Pulmonary artery endothelial cell (primary cell): Measurements from ENCODE around the gene ZNF766. TPM values are rescaled to one million over a fixed set of nuclear protein-coding genes. Genes with fewer than 3 reads are reported as not detected.
"Not testable (repeated sequence)": the region's sequence is repeated elsewhere in the genome, so short reads cannot be mapped to it uniquely, and the experiment has no call there.

Experiments
- DNase-seq: peaks from one replicate; pipeline ENCODE4 v3.0.0-alpha.2; 2011; ENCODE audit warnings: low read depth, low spot score
- total RNA-seq: library from RNA; depleted of rRNA; stranded (reverse); fragments of >200 nt; gene quantifications from 2 replicates; pipeline ENCODE4 v1.2.3, GENCODE V29; 2014

ZNF766 gene
- total RNA-seq, 1 donor from 2014 or later, result 9.1 TPM

DNA sequence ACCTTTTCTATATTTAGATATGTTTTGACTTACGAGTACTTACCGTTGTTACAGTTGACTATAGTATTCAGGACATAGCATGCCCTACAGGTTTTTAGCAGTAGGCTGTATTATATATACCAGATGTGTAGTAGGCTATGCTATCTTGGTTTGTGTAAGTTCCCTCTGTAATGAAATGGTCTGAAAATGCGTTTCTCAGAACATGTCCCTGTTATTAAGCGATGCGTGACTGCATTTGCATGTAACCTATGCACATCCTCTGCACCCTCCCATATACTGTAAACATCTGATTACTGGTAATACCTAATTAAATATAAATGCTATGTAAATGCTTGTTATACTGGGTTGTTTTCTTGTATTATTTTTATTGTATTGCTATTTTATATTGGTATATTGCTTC is 6.6 kb downstream of the ZNF766 start:
- DNase-seq, result no peak

DNA sequence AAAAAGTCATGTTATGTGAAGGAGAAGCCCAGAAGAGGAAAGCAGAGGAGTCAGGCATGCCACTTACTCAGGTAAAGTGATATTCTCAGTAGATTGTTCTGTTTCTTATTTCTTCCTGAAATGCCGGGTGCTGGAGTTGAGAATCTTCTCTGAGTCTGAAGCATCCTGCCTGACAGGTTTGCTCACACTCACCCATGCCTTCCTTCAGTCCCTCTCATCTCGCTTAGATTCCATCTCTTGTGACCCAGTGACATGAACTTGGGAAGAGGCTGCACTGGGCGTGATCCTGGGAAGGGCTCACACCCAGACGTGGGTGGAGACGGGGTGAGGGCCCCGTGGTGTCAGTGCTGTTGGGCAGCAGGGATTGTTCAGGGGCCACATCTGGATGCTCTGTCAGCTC is 8.1 kb downstream of the ZNF766 start:
- DNase-seq, result no peak

DNA sequence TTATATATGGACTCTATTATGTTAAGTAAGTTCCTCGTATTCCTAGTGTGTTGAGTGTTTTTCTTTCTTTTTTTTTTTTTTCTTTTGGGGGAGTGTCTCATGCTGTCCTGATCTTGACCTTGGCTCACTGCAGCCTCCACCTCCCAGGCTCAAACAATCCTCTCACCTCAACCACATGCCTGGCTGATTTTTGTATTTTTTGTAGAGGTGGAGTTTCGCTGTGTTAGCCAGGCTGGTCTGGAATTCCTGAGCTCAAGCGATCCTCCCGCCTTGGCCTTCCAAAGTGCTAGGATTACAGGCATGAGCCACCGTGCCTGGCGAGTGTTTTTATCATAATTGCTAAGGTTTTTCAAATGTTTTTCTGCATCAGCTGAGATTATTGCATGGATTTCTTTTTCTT is 16.9 kb downstream of the ZNF766 start:
- no peak for DNase-seq

DNA sequence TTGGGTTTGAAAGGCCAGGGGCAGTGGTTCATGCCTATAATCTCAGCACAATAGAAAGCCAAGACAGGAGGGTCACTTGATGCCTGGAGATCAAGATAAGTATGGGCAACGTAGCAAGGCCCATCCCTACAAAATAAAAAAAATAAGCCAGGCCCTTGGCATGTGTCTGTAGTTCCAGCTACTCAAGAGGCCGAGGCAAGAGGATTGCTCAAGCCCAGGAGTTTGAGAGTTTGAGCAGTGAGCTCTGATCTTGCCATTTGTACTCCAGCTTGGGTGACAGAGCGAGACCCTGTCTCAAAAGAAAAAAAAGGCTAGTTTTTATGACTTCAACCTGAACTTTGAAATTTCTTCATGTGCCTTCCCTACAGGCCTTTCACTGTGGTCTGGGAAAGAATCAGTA is 22.4 kb downstream of the ZNF766 start:
- DNase-seq, result no peak

DNA sequence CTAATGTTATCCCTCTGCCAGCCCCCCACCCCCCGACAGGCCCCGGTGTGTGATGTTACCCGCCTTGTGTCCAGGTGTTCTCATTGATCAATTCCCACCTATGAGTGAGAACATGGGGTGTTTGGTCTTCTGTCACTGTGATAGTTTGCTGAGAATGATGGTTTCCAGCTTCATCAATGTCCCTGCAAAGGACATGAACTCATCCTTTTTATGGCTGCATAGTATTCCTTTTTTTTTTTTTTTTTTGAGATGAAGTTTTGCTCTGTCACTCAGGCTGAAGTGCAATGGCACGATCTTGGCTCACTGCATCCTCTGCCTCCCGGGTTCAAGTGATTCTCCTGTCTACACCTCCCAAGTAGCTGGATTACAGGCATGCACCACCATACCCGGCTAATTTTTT is 23.6 kb downstream of the ZNF766 start:
- not testable (repeated sequence) for DNase-seq

DNA sequence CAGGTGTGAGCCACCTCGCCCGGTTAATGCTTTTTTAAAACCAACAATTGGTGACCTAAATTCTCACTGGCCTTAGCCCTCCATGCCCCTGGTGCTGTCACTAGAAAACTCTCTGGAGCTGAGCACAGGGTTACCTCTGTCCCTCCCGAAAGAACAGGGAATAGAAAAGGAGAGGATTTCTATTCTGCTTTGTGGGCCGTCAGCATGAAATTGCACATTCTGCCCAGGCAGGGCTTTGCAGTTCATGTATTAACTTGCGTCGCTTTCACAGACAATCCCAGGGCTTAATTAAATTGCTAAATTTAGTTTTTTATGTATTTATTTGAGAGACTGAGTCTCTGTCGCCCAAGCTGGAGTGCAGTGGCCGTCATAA is 27.0 kb downstream of the ZNF766 start:
- DNase-seq, result no peak

DNA sequence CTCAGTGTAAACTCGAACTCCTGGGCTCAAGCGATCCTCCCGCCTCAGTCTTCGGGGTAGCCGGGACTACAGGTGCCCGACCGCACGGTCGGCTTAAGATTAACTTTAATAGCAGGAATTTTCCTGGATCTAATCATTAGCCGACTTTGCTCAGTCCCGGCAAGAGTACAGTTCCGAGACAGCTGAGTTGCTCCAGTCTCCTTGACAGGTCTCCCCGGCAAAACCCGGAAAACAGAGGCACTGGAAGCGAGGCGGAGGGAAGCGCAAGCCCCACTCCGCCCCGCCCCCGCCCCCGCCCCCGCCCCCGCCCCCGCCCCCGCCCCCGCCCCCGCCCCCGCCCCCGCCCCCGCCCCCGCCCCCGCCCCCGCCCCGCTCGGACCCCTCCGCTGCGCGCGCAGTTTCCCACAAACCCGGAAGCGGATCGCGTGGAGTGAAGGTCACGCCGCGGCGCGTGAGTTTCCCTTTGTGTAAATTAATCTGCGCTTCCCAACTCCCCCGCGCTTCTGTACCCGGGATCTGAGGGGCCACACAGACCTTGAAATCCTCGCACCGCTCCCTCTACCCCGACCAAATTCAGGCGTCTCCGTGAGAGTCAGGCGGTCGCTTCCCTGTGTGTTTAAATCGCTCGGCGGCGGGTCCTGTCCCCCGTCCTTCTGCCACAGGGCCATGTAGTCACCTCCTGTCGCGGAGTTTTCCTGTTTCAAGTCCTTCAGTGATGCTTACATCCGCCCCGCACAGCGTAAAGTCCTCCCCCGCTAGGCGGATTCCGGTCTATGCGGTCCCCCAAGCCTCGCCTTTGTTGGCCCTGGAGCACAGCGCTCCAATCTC is 27.6 kb downstream of the ZNF766 start, which contains the start of gene ZNF480:
ZNF480 (plus strand) TSS at position 397 of the 828 bp plus-strand sequence. CDS start 3,244 bp downstream, outside the sequence.
- peak; percentile 24 for DNase-seq

DNA sequence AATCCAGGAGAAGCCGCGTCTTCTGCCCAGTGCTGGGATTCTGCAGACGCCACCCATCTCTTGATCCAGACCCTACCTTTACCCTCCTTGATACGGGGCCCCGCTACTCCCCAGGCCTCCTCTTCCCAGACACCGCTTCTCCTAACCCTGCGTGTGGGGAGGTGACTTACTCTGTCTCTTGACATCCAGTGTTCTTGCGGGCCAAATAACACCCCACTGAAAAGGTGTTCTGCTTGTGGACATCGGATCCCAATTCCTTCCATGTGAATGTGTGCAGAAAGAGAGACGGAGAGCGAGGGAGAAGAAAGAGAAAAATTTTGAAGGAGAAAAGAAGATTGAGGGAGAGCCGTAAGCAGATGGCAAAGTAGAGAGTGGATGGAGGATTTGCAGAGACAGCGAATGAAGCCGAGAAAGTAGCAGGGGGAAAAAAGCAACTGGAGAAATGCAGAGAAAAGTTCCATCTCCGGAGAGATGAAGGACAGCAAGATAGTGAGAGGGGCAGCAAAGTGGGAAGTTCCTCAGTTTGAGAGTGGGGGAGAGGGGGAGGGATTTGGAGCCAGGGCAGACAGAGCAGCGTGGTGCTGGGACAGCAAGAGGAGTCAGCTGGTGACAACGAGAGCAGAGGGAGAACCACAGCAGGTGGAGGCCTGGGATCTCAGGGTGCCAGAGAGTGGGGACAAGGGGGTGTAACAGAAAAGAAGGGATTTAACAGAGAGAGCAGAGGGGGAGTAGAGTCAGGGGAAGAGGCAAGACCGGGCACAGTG is 28.4 kb downstream of the ZNF766 start:
- no peak for DNase-seq

DNA sequence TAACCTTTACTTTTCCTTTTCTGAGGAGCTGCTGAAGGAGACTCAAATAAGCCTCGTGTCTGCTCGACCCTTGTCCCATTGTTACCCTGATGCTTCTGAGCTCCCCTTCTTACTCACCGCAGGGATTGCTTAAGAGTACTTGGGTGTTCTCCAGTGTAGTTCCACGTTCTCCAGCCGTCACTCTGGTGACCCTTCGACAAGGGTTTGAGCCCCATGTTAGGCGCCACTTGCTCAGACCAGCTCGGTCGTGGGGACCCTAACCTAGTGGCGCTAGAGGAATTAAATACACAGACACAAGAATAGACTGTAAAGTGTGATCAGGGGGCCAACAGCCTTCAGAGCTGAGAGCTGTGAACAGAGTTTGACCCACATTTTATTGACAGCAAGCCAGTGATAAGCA is 37.9 kb downstream of the ZNF766 start:
- no peak for DNase-seq

DNA sequence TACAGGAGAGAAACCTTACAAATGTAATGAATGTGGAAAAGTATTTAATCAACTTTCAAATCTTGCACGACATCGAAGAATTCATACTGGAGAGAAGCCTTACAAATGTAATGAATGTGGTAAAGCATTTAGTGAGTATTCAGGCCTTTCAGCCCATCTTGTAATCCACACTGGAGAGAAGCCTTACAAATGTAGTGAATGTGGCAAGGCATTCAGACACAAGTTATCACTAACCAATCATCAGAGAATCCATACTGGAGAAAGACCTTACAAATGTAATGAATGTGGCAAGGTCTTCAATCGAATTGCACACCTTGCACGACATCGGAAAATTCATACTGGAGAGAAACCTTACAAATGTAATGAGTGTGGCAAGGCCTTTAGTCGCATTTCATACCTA is 53.0 kb downstream of the ZNF766 start:
- DNase-seq, result no peak

DNA sequence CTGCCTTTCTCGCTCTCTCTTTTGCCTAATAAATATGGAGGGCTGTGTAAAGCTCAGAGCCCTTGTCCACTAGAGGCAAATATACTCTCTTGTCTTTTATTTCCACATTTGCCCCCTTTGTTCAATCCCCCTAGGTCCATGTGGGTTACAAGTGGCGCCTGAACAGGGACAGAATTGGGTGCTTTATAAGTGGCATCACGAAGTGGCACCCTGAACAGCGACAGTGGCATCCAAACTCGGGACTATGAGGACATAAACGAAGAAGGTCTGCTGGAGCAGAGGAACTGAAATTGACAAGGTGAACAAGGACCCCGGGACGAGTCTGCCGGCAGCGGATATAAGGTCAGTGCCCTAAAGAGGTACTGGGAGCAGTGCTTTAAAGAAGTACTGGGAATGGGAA is 62.4 kb downstream of the ZNF766 start:
- no peak for DNase-seq

DNA sequence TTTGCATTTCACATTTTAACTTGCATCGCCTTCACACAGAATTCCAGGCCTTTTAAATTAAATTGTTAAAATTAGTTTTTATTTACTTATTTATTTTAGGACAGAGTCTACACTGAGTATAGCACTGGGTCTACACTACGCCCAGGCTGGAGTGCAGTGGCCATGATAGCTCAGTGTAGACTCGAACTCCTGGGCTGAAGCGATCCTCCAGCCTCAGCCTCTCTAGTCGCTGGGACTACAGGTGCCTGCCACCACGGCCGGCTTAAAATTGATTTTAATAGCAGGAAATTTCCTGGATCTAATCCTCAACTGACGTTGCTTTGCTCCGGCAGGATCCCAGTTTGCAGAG is 66.4 kb downstream of the ZNF766 start:
- no peak for DNase-seq

DNA sequence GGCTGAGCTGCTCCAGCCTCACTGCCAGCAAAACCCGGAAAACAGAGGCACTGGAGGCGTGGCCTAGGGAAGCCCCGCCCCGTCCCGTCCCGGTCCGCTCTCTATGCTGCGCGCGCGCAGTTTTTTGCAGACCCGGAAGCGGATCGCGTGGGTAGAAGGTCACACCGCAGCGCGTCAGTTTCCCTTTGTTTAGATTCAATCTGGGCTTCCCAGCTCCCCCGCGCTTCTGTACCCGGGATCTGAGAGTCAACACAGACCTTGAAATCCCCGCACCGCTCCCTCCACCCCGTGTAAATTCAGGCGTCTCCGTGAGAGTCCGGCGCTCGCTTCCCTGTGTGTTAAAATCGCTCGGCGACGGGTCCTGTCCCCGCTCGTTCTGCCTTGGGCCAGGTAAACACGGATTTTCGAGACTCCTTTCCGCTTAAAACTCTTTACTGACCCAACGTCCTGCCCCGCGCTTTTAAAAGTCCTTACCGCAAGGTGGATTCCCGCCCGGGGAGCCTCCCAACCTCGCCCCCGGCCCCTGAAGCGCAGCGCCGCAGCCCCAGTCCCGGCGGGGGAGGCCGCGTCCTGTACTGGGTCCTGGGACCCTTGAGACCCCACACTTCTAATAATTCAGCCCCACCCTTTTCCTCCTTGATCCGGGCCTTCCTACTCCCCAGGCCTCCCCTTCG is 66.9 kb downstream of the ZNF766 start, which contains the start of gene ZNF610:
ZNF610 (plus strand) TSS at position 127 of the 674 bp plus-strand sequence. CDS start 12,930 bp downstream, outside the sequence.
- peak; percentile 54 for DNase-seq

DNA sequence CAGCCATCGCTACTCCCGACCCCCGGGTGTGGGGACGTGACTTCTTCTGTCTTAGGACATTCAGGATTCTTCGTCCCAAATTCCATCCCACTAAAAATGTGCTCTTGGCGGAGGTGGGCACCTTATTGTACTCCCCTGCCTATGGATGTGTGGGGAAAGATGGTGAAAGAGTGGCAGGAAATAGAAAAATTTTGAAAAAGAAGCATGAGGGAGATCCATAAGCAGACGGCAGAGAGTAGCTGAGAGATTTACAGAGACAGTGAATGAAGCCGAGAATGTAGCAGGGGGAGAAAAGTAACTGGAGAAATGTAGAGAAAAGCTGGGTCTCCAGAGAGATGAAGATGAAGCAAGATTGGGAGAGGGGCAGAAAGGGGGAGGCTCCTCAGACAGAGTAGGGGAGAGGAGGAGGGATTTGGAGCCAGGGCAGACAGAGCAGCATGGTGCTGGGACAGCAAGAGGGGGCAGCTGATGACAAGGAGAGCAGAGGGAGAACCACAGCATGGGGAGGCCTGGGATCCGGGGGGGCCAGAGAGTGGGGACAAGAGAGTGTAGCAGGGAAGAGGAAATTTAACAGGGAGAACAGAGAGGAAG is 67.5 kb downstream of the ZNF766 start:
- DNase-seq, result no peak

DNA sequence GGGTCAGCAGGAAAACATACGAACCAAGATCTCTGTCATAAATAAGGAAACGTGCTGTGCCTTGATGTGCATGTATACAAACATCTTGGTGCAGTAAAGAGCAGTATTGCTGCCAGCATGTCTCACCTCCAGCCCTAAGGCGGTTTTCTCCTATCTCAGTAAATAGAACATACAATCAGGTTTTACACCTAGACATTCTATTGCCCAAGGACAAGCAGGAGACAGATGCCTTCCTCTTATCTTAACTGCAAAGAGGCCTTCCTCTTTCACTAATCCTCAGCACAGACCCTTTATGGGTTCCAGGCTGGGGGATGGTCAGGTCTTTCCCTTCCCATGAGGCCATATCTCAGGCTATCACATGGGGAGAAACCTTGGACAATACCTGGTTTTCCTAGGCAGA is 69.6 kb downstream of the ZNF766 start:
- DNase-seq, result not testable (repeated sequence)

DNA sequence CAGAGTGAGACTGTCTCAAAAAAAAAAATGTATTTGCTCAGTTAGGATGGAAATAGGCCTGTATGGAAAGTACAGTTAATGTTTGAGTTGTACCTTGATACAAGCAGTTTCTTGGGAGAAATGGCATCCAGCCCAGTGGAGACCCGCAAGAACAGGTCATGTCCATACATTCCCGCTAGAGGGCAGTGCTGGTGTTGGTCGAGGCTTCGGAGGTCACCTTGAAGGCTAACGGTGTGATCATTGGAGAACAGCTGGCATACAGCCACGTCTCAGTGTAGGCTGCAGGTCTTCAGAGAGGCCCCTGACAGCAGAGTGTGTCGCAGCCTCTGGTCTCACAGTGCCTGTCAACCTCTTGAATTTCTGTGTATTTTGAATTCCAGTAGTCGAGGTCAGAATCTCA is 74.2 kb downstream of the ZNF766 start:
- peak; percentile 30 for DNase-seq

DNA sequence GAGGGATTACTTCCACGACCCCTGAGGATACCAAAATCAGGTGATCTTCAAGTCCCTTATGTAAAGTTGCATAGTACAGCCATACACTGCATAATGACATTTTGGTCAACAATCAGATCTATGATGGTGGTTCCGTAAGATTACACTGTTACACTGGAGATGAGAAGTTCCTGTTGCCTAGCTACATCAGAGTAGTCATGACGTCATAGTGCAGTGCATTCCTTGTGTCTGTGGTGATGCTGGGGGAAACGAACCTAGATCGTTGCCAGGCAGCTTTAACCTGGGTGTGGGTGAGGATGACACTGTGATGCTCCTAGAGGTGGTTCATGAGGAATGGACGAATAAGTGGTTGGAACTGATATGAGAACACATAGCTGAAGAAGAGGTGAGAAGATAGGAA is 75.8 kb downstream of the ZNF766 start:
- DNase-seq, result no peak

Other genes starting within 250 kb of the ZNF766 start
- 10.5 and 11.8 TPM in 2 replicates for gene ZNF614, start 241.2 kb upstream of the ZNF766 start, total RNA-seq
- 4.6 and 7.2 TPM in 2 replicates for gene ZNF432, start 220.7 kb upstream of the ZNF766 start, total RNA-seq
- gene ZNF841, start 173.8 kb upstream of the ZNF766 start, total RNA-seq, result 11.3 and 16.4 TPM in 2 replicates
- gene ZNF616, start 129.6 kb upstream of the ZNF766 start, total RNA-seq, result 6.1 and 9.8 TPM in 2 replicates
- gene ZNF836, start 98.0 kb upstream of the ZNF766 start, total RNA-seq, result 5.3 and 6.8 TPM in 2 replicates
- 116 and 221 TPM in 2 replicates for gene PPP2R1A, start 79.5 kb upstream of the ZNF766 start, total RNA-seq
- gene ZNF480, start 27.6 kb downstream of the ZNF766 start, total RNA-seq, result 4.7 and 6.5 TPM in 2 replicates
- 2.8 and 4.7 TPM in 2 replicates for gene ZNF610, start 66.7 kb downstream of the ZNF766 start, total RNA-seq
- 14.3 and 16.9 TPM in 2 replicates for gene ZNF880, start 100.3 kb downstream of the ZNF766 start, total RNA-seq
- gene ZNF528, start 128.3 kb downstream of the ZNF766 start, total RNA-seq, result 11.9 and 12.4 TPM in 2 replicates
- gene ZNF534, start 159.6 kb downstream of the ZNF766 start, total RNA-seq, result 0.07 TPM in 1 of 2 replicates, not detected in the other
- 2.2 and 3.8 TPM in 2 replicates for gene ZNF578, start 184.0 kb downstream of the ZNF766 start, total RNA-seq